Measurements from ENCODE around the gene AHDC1.

AHDC1 gene

DNA sequence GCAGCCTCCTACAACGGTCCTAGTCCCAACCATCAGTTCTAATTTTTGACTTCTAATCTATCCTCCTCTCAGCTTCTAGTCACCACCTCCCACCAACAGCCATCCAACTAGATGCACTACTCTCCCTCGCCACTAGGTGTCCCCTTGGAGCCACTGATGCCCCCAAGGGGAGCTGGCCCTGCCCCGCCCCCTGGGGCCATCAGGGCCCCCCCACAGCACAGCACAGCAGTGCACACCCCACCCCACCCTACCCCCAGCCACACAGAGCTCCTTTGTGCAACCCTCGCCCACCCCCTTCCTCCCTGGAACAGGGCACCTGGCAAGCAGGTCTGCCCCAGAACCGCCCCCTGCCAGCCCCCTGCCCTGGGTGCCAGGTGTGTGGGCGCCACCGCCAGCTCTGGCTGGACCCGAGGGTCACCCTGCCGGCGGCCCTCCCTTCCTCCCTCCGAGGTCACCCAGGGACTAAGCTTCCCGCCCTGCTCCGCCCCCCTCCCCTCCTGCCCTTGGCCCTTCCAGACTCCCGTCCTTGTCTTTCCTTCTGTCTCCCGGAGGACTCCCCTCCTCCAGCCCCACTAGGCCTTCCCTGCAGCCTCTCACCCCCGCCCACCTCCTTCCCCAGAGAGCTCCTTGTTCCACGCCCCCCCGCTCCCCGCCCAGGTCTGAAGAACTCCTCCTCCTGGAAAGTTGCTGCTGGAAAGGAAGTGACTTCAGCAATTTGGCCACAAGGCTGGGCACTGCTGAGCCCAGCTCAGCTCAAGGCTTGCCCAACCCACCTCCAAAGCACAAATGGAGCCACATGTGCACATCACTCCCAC, 47.0 kb downstream of the AHDC1 start:
- ATAC-seq (ENCODE audit: insufficient read depth, low read depth) (peak; percentile 75), DNase-seq (peak; percentile 80)
- Histone ChIP-seq H3K9ac (ENCODE audit: low read depth, low read length) (no peak overlapping the region), H3K36me3 (ENCODE audit: insufficient read depth, low read length) (peaks cover 72% of the 10 kb centered on the region), H3K4me3 (ENCODE audit: low read depth in 1 of 2, low read length in 2 of 2) (no peak overlapping the region), H4K20me1 (ENCODE audit: insufficient read depth, low read length) (peaks cover 64% of the 10 kb centered on the region), H3K4me2 (ENCODE audit: insufficient read depth, low read length) (no peak overlapping the region), H3K9me3 (ENCODE audit: insufficient read depth, low read length, severe bottlenecking) (no peaks in the 10 kb centered on the region), H3K79me2 (ENCODE audit: insufficient read depth, low read length) (peaks cover 46% of the 10 kb centered on the region), H3K27ac (ENCODE audit: low read length) (no peak overlapping the region), H3K4me1 (ENCODE audit: insufficient read depth, low read length) (peaks cover 6% of the 10 kb centered on the region), H3K27me3 (ENCODE audit: insufficient read depth, low read length, poor library complexity) (no peaks in the 10 kb centered on the region), H2AFZ (ENCODE audit: low read depth, low read length) (no peak overlapping the region)
- TF ChIP-seq, protein P1, sequence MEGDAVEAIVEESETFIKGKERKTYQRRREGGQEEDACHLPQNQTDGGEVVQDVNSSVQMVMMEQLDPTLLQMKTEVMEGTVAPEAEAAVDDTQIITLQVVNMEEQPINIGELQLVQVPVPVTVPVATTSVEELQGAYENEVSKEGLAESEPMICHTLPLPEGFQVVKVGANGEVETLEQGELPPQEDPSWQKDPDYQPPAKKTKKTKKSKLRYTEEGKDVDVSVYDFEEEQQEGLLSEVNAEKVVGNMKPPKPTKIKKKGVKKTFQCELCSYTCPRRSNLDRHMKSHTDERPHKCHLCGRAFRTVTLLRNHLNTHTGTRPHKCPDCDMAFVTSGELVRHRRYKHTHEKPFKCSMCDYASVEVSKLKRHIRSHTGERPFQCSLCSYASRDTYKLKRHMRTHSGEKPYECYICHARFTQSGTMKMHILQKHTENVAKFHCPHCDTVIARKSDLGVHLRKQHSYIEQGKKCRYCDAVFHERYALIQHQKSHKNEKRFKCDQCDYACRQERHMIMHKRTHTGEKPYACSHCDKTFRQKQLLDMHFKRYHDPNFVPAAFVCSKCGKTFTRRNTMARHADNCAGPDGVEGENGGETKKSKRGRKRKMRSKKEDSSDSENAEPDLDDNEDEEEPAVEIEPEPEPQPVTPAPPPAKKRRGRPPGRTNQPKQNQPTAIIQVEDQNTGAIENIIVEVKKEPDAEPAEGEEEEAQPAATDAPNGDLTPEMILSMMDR (IDR thresholded peaks at IDR 0.05; ENCODE audit: borderline replicate concordance, extremely low read depth, low read length, poor library complexity, severe bottlenecking), result peak; percentile 94
- TF ChIP-seq EZH2 (IDR thresholded peaks at IDR 0.05; ENCODE audit: borderline replicate concordance, low read depth, low read length, severe bottlenecking), result no peak

DNA sequence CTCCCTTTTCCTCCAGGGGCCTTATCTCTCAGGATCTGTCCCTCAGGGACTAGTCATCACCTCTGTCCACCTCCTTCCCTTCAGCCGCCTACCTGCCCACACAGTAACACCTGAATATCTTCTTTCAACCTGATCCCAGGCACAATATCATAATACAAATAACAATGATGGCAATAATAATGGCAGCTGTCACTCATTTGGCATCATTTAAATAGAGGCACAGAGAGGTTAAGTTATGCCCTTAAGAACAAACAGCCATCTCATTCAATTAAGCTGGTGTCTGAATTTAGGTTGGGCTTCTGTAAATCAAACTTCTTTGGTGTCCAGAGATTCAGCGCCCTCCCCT, 47.5 kb downstream of the AHDC1 start:
- Histone ChIP-seq H3K4me1 (ENCODE audit: insufficient read depth, low read length) (peaks cover 6% of the 10 kb centered on the region), H3K27ac (ENCODE audit: low read length) (peak overlapping the region; percentile 56), H3K4me3 (ENCODE audit: low read depth in 1 of 2, low read length in 2 of 2) (no peak overlapping the region), H3K36me3 (ENCODE audit: insufficient read depth, low read length) (peaks cover 76% of the 10 kb centered on the region), H3K79me2 (ENCODE audit: insufficient read depth, low read length) (peaks cover 40% of the 10 kb centered on the region), H3K9ac (ENCODE audit: low read depth, low read length) (no peak overlapping the region), H4K20me1 (ENCODE audit: insufficient read depth, low read length) (peaks cover 61% of the 10 kb centered on the region), H3K4me2 (ENCODE audit: insufficient read depth, low read length) (no peak overlapping the region), H2AFZ (ENCODE audit: low read depth, low read length) (no peak overlapping the region), H3K27me3 (ENCODE audit: insufficient read depth, low read length, poor library complexity) (no peaks in the 10 kb centered on the region), H3K9me3 (ENCODE audit: insufficient read depth, low read length, severe bottlenecking) (no peaks in the 10 kb centered on the region)
- DNase-seq, result no peak
- no peak for ATAC-seq (ENCODE audit: insufficient read depth, low read depth)
- TF ChIP-seq, protein P1 (IDR thresholded peaks at IDR 0.05; ENCODE audit: borderline replicate concordance, extremely low read depth, low read length, poor library complexity, severe bottlenecking), result no peak
- no peak for TF ChIP-seq EZH2 (IDR thresholded peaks at IDR 0.05; ENCODE audit: borderline replicate concordance, low read depth, low read length, severe bottlenecking)

DNA sequence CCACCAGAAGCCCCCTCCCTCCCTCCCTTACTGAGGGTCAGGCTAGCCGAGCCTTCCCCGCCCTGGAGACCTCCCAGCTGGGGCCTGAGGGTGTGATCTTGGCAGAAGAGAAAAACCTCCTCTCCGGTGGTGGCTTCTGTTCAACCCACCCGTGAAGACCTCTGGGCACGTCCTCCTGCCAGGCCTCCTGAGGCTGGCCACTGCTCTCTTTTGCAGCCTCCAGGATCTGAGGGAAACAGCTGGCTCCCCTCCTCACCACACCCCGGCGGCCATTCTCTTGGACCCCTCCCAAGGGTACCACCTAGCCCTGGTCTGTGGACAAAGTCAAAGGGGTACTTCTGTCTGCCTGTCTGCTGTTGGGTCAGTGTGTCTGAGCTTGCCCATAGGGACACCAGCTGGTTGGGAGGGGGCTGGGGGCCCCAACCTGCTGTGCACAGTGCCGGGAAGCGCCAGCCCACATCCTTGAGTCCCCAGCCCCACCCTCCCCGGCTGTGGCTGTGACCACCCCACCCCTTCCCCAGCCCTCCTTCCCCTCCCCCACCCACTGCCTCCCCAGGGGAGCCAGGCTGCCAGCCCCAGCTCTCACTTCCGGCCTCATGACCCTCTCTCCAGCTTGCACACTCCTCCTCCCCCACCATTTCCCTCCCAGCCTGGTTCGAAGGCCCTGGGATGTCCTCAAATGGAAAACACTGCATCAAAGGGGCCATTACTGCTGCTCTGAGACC, 48.1 kb downstream of the AHDC1 start:
- H3K9ac ChIP-seq (ENCODE audit: low read depth, low read length), result no peak overlapping the region
- no peaks in the 10 kb centered on the region for H3K27me3 ChIP-seq (ENCODE audit: insufficient read depth, low read length, poor library complexity)
- peaks cover 35% of the 10 kb centered on the region for H3K79me2 ChIP-seq (ENCODE audit: insufficient read depth, low read length)
- H3K4me3 ChIP-seq (ENCODE audit: low read depth in 1 of 2, low read length in 2 of 2), result no peak overlapping the region
- no peaks in the 10 kb centered on the region for H3K9me3 ChIP-seq (ENCODE audit: insufficient read depth, low read length, severe bottlenecking)
- no peak overlapping the region for H3K4me2 ChIP-seq (ENCODE audit: insufficient read depth, low read length)
- peaks cover 59% of the 10 kb centered on the region for H4K20me1 ChIP-seq (ENCODE audit: insufficient read depth, low read length)
- H2AFZ ChIP-seq (ENCODE audit: low read depth, low read length), result no peak overlapping the region
- DNase-seq, result peak; percentile 62
- ATAC-seq (ENCODE audit: insufficient read depth, low read depth), result peak; percentile 37
- H3K36me3 ChIP-seq (ENCODE audit: insufficient read depth, low read length), result peaks cover 82% of the 10 kb centered on the region
- H3K4me1 ChIP-seq (ENCODE audit: insufficient read depth, low read length), result peaks cover 6% of the 10 kb centered on the region
- peak overlapping the region; percentile 56 for H3K27ac ChIP-seq (ENCODE audit: low read length)
- no peak for TF ChIP-seq EZH2 (IDR thresholded peaks at IDR 0.05; ENCODE audit: borderline replicate concordance, low read depth, low read length, severe bottlenecking)
- TF ChIP-seq, protein P1 (IDR thresholded peaks at IDR 0.05; ENCODE audit: borderline replicate concordance, extremely low read depth, low read length, poor library complexity, severe bottlenecking), result no peak
